Right hindlimb (tissue), 1 donor: Measurements from ENCODE around the gene SRSF4.
A peak's percentile ranks its signal among the peaks of the same experiment; 100 is the strongest.
"Not testable (repeated sequence)": the region's sequence is repeated elsewhere in the genome, so short reads cannot be mapped to it uniquely, and the experiment has no call there.

Experiments used
- DNase-seq: peaks from one replicate; pipeline ENCODE4 v3.0.0-alpha.2; 2018

SRSF4 gene

DNA sequence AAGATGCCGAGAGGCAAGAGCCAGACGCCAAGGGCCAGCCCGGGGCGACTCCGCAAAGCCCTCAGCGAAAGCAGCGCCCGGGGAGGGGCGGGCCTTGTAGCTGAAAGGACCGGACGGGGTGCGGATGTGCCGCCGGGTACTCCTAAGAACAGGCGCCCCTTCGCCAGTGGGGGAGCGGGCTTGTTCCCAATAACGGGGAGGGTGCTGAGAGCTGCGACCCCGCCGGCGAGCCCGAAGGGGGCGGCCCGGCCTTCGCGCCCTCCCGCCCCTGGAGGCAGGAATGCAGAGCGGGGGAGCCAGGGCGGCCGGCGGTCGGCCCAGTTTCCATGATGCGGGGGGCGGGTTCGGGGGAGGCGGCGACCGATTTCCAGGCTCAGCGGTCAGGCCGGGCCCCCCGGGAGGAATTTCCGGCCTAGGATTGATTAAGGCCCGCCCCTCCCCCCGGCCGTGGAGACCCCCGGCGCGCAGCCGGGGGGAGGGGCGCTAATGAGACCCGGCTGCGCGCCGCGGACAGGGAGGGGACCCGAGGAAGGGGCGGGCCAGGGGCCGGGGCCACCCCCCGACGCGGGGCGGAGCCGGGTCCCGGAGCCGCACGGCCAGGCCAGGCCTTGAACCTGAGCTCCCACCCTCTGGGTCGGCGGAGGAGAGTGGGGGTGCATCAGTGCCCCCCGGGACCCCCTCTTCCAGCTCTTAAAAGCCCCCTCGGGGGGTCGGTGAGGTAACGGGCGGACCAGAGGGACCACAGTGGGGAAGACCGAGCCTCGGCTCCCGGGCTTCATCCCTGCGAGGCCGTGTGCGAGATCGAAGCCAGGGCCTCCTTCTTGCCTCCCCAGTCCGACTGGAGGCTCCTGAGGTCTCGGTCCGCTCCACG, 57.1 kb downstream of the SRSF4 start:
- peak; percentile 95 for DNase-seq

DNA sequence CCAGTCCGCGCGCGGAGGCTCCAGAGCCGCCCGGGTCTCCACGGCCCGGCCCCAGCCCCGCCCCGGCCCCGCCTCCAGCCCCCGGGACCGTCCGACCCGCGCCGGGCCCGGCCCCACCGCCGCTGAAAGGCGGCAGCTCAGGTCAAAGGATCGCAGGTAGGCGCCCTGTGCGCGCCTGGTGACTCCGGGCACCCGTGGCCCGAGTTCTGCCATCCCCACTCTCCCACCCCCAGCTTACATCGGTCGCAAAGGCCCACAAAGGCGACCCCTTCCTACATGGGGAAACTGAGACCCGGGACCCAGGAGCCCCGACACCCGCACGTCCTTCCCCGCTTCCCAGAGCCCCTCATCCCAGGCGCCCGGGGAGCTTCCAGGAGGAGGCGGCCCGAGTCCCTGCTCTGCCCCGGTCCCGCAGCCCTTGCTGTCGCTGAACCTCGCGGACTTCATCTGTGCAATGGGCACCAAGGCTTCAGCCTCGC, 57.8 kb downstream of the SRSF4 start, which contains the start of gene TMEM200B:
Gene TMEM200B (minus strand): TSS at position 17 of the 479 bp plus-strand sequence. CDS start 2,075 bp downstream, outside the sequence.
- peak; percentile 45 for DNase-seq

DNA sequence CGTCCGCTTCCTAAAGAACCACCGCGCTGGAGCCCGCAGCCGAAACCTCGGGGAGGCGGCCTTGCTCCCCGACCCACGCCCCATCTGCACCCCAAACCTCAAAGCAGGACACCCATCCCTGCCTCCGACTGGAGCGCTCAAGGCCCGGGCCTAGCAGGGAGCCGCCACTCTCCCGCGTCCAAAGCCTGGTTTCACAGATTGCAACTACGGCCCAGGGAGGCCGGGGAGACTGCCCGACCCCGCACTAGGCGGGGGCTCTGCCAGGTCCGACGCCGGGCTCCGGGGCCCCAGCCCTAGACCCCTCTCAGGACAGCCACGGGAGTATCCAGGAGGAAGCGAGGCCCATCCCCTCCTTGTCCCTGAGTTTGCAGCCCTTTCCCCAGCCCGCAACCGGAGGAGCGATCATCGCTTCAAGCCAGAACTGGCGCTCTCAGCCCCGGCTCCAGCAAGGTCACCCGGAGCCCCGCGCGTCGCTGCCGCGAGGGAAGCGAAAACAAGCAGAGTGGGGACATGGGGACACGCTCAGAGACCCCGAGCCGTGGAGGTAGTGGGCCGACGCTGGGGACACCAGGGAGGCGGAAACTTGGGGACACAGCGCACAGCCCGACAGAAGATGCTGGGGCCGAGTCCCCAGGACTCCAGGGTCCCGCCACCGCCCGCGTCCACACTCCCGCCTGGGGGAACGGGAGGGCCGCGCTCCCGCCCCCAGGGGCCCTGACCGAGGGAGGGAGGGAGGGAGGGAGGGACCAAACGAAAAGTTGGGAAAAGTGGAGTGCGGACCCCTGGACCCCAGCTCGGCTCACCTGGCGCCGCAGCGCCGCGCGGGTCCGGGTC, 58.4 kb downstream of the SRSF4 start:
- no peak for DNase-seq

DNA sequence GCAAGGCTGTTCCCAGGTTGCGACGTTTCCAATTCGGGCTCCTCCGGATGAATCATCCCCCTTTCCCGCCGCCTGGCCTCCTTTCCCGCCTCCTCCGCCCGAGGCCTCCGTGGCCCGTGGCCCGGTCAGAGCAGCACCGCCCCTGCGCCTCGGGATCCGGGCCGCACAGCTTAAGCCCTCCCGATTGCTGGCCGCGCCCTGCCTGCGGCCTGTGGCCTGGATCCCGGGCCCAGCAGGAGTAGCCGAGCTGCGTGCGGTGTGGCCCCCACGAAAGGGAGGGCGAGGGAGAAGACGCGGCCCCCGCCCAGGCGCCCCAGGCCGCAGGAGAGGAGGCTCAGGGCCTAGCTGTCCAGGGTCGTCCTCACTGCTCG, 59.0 kb downstream of the SRSF4 start:
- peak; percentile 82 for DNase-seq

DNA sequence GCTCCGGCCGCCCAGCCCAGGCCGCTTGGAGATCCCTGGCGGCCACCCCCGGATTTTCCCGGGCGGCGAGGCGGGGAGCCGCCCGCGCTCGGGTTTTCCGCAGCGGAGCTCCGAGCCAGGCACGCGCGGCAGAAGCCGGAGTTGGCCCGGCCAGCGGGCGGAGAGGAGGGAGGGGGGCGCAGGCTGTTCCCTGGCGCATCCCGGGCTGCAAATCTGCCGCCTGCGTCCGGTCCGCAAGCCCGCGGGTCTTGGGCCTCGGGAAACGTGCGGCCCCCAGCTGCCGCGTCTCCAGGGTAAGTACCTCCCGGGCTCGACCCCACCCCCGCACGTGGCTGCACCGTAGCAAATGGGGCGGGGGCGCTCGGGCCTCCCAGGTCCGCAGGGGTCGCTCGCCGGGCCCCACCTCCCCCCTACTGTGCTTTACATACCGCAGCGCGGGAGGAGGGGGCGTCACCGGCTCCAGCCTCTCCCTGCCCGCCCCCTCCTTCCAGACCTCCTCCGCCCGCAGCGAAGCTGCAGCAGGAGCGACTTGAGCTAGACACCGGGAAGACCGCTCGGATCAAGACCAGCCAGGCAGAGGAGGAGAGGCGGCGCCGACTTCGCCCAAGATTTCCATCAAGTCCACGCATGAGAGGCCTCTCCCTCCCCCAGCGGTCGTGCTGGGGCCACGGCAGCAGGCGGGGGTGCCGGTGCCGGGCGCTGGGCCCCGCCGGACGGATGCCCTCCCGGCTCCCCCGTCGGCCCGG, 59.6 kb downstream of the SRSF4 start:
- DNase-seq = peak; percentile 80

DNA sequence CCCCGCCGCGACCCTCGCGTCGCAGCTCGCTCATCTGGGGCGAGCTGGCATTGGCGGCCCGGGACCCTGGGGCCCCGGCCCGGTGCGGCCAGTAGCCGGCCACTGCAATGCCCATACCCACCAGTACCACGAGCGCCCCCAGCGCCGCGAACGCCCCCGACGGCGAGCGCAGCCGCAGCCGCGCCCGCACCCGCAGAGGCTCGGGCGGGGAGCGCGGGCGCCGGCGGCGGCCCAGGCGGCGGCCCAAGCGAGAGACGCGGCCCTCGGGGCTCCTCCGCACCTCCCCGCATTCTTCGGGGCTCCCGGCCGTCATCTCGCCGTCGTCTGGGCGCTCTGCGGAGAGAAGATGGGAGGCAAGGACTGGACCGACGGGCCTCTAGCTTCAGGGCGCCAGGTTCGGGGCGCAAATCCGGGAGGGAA, 60.2 kb downstream of the SRSF4 start:
- DNase-seq = peak; percentile 46

DNA sequence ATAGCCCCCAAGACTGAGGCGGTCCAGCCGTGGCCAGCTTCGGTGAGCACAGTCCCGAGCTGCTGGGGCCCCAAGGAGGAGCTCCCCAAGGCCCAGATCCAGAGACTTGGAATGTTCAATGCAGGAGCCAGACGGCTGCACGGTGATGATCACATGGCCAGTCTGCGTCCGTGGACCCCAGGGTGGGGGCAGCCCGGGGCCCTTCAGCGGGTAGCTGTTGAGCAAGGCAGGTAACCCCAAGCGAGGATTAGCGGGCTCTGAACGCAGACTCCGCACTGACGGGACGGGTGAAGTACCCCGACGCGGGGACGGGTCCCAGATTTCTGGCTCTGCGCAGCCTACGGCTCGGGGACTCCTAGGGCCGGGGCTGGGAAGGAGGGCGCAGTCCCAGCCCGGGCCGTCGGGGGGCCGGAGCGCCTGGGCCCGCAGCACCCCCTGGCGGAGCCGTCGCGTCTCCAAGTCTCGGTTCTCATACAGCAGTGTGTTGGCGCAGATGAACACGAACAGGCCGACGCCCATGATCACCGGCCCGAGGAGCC, 60.7 kb downstream of the SRSF4 start:
- DNase-seq = peak; percentile 75

DNA sequence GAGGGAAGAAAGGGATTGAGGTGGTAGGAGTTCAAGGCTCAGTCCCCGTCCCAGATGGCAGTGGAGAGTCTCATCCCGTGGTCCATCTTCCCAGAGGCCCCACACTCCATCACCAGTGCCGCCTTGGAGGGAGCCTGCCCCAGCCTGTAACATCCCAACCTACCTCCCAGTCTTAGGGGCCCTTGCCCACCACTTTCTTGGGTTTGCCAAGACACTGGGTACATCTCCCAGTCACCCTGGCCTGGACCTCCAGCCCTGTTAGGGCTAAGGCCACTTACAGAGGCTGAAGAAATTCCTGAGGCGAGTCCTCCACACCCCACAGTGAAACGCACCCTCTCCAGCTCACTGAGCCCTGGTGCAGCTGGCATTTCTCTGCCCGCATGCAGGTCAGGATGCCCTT, 61.3 kb downstream of the SRSF4 start:
- no peak for DNase-seq

DNA sequence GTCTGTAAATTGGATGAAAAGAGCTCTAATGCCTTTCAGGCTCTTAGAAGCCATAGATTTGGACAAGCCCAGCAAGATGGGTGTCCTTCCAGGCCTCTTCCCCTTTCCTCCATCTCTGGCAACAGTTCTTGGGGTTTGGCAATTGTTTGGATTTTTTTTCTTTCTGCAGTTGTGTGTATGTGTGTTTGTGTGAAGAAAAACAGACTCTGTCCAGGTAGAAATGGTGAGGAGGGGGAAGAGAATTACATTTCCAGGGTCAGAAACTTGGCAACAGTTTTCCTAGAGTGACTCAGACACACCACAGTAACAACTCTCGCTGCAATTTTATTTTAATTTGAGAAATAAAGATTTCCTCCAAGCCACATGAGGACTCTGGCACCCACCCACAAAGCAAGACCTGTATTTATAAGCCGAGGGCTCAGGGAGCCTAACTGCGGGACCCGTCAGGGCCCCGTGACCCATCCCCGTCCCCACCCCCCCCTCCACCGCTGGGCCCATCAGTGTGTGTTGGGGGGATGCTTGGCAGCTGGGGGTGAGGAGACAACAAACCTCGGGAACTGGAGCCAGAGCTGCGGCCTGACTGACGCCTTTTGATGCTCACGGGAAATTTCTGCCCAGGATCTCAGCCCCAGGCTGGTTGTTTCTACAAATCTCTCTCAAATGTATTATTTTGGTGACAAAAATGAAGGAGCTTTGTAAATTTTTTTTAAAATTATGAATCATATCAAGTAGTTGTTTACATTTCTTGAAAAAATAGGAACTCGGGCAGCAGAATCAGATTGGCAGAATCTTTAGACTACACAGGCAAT, 62.4 kb downstream of the SRSF4 start:
- DNase-seq = no peak

DNA sequence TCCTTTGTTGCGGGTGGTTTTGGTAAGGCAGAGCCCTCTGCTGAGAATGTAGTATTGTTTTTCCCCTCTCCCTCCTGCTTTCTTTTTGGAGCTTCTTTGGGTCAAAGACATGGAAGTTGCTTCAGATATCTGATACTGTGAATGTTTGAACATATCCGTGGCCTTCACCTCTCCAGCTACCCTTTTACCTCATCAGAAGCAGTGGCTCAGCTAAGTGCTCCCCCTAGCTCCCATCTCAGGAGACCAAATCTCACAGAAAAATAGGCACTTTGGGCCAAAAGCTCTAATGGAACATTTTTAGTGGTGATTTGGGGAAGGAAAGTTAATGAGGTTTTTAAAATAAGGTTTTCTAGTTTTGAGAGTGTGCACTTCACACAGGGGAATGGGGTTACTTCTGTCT, 64.3 kb downstream of the SRSF4 start:
- no peak for DNase-seq

DNA sequence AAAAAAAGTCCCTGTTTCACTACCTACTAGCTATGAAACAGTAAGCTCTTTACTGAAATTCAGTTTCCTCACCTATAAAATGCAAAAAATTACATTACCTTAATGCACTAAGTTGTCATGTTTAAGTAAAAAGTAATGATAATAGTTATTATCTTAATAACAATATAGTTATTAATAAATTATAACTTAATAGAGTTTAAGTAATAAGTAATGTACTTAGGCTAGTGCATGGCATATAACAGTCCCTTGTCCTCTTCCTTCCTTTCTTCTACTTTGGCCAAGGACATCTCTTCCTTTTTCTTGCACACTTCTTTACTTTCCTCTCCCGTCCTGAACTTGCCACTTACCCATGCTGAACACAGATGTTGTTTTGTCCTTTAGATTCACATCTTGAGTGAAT, 67.0 kb downstream of the SRSF4 start:
- no peak for DNase-seq

DNA sequence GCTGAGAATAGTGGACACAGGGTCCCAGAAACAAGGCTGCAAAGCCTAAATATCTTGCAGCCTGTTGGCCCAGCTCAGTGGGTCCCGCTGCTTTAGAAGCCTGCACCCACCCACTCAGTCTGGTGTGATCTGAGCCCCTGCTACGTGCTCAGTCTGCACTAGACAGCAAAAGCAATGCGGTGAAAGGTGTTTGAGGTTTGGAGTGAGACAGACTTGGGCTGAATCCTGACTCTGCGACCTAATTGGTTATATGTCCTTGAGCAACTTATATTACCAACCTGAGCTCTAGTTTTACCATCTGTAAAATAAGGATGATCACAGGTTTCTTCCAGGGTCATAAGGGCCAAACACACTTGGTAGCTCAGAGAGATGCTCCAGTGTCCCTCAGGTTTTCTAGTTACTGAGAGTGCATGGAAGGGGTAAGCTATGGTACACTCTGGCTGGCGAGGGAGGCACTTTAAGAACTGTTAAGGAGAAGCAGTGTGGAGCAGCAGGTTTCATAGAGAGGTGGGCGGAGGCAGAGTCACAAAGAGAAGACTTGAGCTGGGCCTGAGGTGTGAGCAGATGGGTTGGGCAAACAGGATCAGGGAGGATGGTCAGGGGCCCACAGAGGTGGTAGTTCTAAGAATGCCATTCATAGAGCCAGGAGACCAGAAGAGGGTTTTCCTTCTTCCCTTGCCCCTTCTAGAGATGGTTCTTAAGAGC, 68.1 kb downstream of the SRSF4 start:
- DNase-seq = no peak

DNA sequence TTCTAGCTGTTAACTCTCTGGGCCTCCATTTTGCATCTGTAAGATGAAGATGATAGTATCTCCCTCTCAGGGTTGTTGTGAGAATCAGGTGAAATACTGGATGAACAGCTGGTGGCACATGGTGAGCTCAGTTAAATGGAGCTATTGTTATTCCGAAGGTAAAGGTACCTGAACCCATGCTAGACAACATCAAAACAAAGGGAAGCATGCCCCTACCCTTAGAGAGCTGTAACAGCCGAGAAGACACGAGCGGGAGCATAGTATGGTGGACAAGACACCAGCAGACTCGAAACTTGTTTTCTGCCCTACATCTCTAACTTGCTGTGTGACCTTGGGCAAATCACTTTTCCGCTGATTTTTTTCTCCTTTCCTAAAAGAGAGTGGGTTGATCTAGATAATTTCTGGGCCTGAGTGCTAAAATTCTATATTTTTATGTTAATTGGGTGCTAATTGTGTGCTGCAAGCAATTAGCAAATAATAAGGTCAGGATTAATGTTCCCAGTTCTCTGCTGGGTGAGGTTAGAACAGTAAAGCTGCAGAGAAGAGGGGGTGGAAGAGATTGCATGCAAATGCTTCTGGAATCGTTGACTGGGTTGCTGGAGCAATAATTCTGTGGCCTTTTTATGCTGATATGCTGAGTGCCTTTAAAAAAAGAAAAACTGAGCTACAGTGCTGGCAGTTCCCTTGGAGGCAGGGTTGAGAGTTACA, 68.8 kb downstream of the SRSF4 start:
- no peak for DNase-seq

DNA sequence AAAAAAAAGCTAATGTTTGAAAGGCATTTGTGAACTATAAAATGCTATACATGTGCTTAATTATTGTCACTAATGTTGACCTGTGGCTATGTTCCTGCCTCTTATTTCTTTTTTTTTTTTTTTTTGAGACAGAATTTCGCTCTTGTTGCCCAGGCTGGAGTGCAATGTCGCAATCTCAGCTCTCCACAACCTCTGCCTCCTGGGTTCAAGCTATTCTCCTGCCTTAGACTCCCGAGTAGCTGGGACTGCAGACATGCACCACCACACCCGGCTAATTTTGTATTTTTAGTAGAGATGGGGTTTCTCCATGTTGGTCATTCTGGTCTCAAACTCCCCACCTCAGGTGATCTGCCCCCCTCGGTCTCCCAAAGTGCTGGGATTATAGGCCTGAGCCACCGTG, 73.7 kb downstream of the SRSF4 start:
- DNase-seq = not testable (repeated sequence)

DNA sequence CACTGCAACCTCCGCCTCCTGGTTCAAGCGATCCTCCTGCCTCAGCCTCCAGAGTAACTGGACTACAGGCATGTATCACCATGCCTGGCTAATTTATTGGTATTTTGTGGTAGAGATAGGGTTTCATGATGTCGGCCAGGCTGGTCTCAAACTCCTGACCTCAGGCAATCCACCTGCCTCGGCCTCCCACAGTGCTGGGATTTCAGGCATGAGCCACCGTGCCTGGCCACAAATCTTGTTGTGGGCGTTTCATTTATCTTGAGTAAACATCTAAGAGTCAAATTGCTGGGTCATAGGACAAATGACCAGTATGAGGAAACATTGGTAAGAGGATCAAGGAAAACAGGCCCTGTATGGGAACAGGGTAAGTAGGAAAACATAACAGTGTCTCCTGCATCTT, 75.9 kb downstream of the SRSF4 start:
- DNase-seq = no peak

DNA sequence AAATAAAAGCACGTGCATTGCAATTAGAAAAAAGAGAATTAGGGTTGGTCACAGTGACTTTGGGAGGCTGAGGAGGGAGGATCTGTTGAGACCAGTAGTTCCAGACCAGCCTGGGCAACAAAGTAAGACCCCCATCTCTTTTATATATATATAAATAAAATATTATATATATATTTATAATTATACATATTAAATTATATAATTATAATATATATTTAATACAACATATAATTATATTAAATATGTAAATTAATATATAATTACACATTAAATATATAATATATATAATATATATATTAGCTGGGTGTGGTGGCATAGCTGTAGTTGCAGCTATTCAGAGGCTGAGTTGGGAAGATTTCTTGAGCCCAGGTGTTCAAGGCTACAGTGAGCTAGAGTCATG, 81.2 kb downstream of the SRSF4 start:
- no peak for DNase-seq

DNA sequence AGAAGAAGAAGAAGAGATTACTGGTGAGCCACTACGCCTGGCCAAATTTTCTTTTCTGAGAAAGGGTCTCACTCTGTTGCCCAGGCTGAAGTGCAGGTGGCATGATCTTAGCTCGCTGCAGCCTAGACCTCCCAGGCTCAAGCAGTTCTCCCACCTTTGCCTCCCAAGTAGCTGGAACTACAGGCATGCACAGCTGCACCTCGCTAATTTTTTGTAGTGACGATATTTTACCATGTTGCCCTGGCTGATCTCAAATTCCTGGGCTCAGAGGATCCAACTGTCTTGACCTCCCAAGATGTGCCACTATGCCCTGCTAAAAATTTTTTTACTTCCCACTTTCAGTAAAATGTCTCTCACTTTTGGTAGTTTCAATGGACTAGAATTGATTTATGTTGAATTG, 82.4 kb downstream of the SRSF4 start:
- DNase-seq = no peak
